Right forelimb (tissue), 1 donor: ENCODE results near the gene MEIG1.
"Not testable (repeated sequence)": the region's sequence is repeated elsewhere in the genome, so short reads cannot be mapped to it uniquely, and the experiment has no call there.

Source experiments
- DNase-seq: peaks from one replicate; pipeline ENCODE4 v3.0.0-alpha.2; 2018

The MEIG1 gene, protein sequence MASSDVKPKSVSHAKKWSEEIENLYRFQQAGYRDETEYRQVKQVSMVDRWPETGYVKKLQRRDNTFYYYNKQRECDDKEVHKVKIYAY

DNA sequence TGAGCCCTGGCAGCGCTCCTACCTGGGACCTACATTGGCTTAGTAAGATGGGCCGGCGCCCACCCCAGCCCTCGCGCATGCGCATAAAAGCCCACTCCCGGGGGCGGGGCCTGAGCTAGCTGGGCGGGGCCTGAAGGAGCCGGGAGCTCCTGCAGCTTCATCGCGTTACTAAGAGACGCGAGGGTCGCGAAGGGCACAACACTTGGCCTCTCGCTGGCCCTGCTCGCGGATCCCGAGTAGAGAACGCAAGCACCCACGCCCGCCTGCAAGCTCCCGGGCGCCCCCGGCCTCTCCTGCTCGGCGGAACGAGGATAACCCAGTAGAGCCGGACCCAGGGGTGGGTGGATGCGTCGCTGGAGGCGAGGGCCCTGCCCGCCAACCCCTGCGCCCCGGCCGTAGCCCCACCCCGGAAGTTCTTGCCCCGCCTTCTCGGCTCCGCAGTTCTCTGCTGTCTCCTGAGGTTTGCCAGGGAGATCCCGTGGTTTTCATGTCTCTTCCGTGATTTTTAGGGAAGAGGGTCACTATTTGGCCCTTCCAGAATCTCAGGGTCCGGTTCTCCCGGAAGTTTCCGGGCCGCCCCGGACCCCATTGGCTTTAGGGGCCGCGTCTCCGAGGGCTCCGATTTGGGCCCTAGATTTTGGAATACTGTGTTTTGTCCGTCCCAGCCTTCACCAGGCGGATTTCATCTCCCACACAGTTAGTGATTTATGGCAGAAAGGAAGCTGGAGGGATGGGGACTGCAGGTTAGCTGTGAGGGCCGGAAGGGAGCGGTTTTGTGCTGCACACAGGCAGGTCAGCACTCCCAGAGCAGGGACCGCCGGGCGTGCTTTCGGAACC lies at the start of gene MEIG1:
TSS of gene MEIG1 (plus strand) at position 168 of the 837 bp plus-strand sequence. CDS start 7,081 bp downstream, outside the sequence.
- DNase-seq, result peak; percentile 98

DNA sequence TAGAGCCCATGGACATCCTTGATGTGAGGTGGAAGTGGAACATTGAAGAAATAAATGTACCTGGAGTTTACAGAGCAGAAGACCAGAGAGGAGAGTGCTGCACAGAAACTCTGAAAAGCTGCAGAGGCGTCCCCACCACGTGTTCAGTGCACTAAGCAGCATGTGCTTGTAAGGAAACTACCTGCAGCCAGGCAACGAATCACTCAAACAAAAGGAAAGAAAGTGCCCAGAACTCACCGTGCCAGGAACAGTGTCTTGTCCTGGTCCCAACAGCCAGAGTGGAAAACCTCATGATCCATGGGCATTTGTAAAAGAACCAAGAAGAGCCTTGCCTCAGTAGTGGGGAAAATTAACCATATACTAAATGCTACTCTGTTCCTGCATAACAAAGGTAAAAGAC lies 48.2 kb upstream of the MEIG1 start:
- DNase-seq, result no peak

DNA sequence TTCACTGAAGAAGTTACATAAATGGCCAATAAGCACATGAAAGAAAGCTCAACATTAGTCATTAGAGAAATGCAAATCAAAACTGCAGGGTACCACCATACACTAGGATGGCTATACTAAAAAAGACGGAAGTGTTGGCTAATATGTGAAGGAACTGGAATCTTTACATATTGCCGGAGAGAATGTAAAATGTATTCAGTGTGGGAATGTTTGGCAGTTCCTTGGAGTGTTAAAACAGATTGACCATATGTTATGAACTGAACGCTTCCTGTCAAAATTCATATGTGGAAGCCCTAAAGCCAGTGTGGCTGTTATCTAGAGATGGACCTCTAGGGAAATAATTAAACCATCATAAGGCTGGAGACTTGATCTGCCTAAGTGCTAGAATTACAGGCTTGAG lies 47.4 kb upstream of the MEIG1 start:
- no peak for DNase-seq

DNA sequence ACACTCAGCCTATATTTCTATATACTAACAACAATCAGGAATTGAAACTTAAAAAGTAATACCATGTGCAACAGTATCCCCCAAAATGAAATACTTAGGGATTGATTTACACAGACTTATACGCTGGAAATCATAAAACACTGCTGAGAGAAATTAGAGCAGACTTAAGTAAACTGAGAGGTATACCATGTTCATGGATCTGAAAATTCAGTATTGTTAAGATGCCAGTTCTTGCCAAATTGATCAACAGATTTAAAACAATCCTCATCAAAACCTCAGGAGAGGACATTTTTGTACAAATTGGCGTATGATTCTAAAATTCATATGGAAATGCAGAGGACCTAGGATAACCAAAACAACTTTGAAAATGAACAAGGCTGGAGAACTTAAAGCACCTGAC lies 42.6 kb upstream of the MEIG1 start:
- DNase-seq, result no peak

DNA sequence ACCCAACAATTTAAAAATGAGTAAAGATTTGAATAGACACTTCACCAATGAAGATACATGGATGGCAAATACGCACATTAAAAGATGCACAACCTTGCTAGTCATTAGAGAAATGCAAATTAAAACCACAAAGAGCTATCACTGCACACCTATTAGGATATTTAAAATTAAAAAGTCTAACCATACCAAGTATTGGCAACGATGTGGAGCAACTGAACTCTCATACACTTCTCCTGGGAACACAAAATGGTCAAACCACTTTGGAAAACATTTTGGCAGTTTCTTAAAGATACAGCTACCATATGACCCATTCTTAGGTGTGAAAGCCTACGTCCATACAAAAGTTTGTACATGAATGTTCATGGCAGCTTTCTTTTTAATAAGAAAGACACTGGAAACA lies 41.4 kb upstream of the MEIG1 start:
- DNase-seq, result no peak

DNA sequence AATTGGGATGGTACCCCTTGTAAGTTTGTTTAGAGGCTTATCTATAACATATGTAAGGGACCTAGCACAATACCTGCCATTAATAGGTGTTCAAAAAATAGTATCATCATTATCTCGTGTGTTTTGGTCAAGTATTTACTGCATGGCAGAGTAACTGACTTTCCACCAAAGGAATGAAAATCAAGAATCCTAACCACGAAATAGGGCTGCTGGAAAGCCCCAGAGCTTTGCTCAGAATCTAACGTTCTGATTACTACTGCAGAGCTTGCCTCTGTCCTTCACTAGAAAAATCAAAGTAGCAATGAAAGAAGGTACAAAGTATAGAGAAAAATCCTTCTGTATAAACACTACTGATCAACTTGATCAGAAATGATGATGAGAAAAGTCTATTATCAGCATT lies 40.2 kb upstream of the MEIG1 start:
- DNase-seq, result no peak

DNA sequence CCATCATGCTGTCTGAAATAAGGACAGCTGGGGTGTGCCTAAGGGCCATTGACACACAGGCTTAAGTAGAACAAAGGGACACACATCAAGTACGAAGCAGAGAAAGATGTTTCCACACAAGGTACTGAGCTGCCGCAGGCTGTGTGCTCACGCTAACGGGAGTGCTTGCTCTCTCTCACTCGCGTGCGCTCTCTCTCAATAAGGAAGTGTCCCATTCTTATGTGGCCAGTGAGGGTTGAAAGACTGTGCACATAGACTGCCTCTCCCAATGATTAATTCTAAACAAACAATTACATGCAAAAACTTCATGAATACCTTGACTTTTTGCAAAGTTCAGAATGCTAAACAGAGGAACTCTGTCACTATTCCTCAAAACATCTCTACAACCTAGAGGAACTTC lies 35.2 kb upstream of the MEIG1 start:
- no peak for DNase-seq

DNA sequence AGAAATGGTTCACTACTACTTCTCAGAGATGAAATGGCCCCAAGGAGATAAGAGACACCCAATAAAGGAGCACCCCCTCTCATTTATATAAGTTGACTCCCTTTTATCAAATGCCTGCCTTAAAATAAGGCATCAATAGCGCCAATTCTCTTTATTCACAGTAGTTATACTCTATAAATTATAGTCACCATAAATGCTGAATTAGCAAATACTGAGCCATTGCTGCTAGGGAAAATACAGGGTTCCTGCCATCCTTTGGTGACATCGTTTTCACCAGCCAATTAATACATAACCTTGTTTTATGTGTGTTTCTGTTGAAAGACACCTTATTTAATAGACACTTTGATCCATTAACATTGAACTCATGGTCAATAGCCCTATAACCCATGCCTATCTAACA lies 33.9 kb upstream of the MEIG1 start:
- no peak for DNase-seq

DNA sequence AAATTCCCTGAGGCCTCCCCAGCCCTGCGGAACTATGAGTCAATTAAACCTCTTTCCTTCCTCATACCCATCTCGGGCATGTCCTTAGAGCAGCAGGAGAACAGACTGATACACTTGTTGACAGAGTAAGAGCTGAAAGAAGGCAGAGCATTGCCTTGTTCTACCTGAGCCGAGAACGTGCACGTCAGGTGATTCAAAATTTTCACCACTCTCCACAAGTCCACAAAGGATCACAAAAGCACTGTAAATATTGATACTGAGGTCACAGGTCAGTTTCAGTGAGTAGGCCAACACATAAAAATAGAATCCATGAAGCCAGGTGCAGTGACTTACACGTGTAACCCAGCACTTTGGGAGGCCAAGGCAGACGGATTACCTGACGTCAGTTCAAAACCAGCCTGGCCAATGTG lies 33.1 kb upstream of the MEIG1 start:
- no peak for DNase-seq

DNA sequence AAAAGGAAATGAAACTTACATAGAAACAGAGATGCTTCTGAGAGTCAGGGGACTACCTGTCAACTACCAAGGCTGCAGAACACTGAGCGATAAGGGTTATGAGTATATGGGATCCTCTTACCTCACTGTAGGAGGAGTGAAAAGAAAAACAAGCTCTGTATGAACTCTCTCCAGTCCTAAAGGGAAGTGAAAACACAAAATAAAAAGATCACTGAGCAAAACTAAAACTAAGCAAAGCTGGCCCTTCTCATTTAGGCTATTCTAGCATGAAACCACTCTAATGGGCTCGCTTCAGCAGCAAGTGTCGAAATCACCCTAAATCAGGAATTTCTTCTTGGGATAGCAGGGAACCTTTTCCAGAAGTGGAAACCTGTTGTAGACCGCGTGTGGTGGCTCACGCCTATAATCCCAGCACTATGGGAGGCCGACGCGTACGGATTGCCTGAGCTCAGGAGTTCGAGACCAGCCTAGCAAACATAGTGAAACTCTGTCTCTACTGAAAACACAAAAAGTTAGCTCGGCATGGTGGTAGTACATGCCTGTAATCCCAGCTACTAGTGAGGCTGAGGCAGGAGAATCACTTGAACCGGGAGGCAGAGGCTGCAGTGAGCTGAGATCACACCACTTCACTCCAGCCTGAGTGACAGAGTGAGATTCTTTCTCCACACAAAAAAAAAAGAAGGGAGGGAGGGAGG lies 32.3 kb upstream of the MEIG1 start:
- no peak for DNase-seq

DNA sequence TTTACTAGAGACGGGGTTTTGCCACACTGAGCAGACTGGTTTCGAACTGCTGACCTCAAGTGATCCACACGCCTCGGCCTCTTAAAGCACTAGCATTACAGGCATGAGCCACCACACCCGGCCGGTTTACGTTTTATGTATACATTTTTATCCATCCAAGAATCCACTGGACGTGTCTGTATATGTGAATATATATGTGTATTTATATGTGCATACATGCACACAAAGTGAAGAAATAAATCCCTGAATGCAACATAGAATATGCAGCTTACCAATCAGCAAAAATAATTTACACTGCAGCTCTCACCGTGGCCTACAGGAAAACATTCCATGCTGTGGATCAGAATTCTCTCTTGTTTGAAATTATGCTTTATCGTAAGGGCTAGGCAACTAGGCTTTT lies 28.6 kb upstream of the MEIG1 start:
- DNase-seq, result no peak

DNA sequence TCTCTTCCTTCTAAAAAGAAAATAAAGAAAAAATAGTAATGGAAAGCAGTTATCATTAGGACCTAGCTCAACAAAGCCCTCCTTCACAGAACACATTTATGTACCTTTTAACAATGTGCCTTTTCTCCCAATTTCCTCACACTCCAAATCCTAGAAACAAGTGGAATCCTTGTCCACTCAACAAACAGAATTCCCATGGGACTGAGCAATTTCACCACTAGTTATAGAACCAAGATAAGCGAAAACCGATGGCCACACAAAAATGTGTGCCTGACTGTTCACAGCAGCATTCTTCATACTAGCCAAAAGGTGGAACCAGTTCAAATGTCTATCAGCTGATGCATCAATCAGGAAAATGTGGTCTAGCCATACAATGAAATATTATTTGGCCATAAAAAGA lies 22.6 kb upstream of the MEIG1 start:
- no peak for DNase-seq

DNA sequence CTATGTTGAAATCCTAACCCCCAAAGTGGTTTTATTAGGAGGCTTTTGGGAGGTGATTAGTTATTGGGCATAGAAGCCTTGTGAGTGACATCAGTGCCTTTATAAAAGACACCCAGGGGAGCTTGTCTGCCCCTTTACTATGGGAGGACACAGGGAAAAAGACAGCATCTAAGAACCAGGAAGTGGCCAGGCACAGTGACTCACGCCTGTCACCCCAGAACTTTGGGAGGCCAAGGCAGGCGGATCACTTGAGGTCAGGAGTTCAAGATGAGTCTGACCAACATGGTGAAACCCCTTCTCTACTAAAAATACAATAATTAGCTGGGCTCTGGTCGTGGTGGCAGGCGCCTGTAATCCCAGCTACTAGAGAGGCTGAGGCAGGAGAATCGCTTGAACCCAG lies 20.2 kb upstream of the MEIG1 start:
- DNase-seq, result not testable (repeated sequence)

DNA sequence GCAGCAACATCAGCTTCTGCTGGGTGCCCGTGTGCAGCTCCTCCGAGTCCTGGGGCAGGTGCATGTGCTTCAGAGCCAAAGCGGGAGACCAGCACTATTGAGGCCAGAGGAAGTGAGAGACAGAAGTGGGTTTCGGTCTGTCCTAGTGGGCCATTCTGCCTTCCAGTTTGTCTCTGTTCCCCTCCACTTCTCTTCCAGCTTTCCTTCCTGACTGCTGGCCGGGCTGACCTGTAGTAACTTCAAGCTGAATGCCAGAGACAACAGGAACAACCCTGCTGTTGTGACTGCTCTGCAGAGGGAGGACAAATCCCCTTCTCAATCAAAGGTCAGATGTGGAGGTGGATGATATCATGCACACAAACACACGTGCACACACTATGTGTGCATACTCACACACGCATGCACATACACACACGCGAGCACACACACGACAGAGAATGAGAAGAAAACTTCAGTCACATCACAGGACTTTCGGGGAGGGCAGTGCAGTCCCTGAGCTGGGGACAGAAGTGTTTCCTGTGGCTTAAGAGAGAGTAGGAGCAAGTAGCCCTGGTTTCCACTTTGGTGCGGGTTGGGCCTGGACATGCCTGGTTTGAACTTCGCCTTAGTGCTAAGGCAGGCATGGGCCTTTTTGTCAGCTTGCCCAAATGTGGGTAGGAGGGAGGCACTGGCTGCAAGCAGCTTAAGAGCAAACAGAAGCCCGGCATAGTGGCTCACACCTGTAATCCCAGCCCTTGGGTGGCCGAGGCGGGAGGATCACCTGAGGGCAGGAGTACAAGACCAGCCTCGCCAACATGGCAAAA lies 16.8 kb upstream of the MEIG1 start:
- not testable (repeated sequence) for DNase-seq

DNA sequence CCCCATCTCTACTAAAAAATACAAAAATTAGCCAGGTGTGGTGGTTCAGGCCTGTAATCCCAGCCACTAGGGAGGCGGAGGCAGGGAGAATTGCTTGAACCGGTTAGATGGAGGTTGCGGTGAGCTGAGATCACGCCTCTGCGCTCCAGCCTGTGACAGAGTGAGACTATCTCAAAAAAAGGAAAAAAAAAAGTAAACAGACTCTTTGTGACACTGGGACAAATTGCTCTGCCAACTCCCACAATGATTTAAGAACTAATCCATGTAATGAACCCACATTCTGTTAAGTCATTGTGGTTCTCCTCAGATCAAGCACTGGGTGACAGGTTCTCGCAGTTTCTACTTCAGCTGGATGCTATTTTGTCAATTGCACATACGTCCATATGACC lies 16.2 kb upstream of the MEIG1 start:
- not testable (repeated sequence) for DNase-seq

DNA sequence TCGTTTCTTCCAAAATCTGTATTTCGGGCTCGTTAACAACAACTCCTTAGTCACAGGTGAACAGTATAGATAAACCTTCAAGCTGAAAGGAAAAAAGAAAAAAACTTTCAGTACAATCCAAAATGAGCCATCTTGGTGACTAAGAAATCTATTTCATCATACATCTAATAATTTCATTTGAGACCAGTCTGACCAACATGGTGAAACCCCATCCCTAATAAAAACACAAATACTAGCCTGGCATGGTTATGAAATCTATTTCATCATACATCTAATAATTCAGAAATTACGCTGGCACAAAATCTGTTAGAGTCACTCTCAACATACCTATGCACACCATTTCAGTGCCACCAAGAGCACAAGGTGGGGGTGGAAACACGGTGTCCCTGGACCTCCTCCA lies 14.1 kb upstream of the MEIG1 start:
- no peak for DNase-seq

DNA sequence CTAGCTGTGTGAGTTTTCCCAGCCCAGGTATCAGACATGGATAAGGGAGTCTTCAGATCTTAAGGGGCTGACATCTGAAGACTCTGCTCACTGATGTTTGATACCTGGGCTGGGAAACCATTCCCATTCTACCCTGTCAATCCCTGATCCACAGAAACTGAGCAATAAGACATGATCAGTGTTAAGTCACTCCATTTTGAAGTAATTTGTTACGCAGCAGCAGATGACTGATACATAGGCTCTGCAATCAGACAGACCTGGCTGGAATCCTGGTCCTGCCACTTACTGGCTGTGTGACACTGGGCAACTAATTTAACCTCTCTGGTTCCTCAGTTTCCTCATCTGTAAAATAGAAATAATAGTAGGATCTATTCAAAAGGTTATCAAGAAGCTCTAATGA lies 11.9 kb upstream of the MEIG1 start:
- DNase-seq, result no peak

DNA sequence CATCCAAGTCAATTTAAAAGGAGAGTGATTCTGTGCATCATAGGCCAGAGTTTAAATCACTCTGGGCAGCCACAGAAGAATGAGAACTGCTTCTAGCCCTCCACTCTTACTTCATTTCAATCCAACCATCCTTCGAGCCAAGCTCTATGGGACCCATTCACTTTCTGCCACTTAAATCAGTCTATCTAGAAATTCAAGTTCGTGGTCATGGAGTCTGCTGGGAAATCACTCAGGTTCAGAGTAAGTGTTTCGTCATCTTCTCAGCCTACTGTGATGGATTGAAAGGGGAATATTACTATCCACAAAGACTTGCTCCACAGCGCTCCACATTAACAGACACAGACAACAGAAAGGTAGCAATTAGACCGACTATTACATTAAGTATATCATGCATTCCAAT lies 9.9 kb upstream of the MEIG1 start:
- DNase-seq, result no peak

DNA sequence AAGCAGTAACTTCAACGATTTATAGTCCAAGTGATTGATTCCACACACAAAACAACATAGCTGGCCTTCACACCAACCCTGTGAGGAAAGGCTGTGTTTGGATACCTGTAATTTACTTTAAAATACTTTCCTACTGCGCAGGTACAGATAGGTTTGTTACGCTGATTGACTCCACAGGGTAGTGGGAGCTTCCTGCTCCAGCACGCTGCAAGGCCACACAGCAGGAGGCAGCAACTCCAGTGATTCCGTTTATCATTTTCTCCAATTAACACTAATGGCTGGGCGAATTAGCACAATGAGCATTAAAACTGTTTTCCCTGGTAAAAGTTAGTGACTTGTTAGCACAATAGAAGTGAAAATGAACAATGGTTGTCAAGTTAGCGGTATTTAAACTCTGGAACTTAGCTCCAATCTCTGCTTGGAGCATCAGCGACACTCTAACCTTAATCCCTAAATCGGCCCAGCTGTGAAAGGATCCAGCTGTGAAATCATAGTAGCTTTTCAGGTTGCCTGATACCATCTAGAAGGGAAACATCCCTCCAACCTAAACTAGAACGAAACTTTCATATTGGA lies 6.3 kb upstream of the MEIG1 start:
- DNase-seq, result no peak

DNA sequence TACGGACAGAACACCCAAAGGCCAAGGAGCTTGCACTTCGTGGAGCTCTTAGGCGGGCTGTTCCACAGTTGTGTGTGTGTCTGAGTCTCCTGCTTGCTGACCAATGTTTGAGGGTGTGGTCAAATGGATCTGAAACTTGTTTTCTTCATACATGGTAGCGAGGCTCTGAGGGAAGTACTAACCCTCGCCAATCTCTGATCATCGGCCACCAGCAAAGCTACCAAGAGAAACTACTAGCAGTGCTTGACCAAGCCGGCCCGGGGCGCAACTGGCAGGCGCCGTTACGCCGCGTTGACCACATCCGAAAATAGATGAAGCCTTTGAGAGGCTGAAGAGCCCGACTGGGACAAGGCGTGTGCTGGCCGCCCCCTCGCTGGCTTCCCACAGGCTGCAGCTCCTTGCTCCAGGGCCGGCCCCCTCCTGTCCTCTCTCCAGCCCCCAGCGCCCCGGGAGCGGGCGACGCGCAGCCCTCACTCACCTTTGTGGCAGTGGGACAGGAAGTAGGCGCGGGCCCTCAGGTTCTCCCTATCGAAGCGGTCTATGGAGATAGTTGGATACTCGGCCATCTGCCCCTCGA lies 5.7 kb upstream of the MEIG1 start:
- DNase-seq, result no peak

DNA sequence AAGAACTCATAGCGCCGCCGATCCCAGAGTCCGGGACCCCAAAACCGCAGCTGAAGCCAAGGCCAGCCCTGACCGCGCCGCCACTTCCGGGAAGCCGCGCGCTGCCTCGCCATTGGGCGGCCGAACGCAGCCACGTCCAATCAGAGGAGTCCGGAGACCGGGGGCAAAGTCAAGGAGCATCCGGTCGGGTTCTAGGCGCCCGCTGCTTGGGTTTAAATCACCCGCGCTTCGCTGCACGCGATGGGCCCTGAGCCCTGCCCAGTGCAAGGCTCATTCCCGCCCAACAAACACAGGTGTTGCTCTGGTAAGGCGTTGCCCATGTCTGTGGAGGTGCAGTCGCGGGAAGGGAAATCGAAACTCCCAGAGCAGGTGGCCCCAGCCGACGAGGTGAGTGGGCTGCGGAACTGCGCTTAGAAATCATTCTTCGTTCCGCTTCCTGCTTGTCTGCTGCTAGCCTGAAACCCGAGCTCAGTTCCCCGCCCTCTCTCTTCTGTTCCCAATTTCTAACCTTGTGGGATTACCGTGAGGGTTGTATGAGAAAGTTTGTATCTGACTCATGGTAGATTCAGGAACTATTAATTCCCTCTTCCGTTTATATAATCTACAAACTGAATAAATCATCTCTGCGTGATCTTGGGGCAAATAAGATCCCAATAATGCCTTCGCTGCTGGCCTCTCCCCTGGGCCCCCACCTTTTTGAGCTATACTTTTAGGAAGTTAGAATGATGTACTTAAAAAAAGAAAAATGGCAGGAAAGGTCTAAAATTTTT lies 5.0 kb upstream of the MEIG1 start, which contains the start of gene DCLRE1C:
TSS of gene DCLRE1C (minus strand) at position 96 of the 770 bp plus-strand sequence. CDS start at position 10, 86 bp downstream.
- DNase-seq, result peak; percentile 94

DNA sequence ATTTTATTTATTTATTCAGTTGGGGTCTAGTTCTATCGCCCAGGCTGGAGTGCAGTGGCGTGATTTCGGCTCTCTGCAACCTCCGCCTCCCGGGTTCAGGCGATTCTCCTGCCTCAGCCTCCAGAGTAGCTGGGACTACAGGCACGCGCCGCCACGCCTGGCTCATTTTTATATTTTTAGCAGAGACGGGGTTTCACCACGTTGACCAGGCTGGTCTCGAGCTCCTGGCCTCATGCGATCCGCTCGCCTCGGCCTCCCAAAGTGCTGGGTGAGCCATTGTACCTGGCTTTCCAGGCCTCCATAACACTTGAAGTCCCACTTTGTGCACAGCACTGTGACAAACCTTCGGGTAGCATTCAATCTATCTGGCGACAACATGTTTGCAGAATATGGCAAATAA lies 4.3 kb upstream of the MEIG1 start:
- no peak for DNase-seq
